Sigmoid colon (tissue), 4 donors: ENCODE data around the gene MAMDC2.
A peak's percentile ranks its signal among the peaks of the same experiment; 100 is the strongest.

ENCODE experiments used
- CTCF ChIP-seq, 4 experiments: fragments of 450-650 bp in 3 of 4; fragments of 200-600 bp in 1 of 4; IDR thresholded peaks; one replicate each; pipeline ENCODE4 v1.5.1; 2016 to 2019; ENCODE audit warnings: antibody characterized with exemption in 4 of 4, mild to moderate bottlenecking in 3 of 4, moderate library complexity in 2 of 4
- EP300 ChIP-seq, 4 donors: sonication (generic); formaldehyde crosslinking; IDR thresholded peaks; one replicate each; pipeline ENCODE4 v1.6.1; 2017; ENCODE audit warnings: antibody characterized with exemption in 4 of 4

DNA sequence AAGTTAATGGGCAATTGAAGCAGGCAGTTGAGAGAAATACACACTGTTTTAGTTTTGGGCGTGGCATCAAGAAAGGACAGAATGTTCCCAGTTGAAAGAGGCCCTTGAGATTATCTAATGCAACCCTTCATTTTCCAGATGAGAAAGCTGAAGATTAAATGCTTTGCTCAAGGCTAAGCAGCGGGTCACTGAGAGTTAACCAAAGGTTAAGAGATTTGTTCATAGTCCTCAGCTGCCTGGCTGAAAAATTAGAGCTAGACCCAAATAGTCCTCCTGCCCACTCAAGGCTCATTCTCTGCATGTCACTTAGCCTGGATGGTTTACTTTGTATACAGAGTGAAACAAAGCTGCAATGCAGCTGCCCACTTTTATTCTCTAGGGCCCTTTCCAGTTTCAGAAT, 46.7 kb upstream of the MAMDC2 start:
- no peak for TF ChIP-seq CTCF (IDR thresholded peaks at IDR 0.05)
- peak in 2 of 4 donors; percentile 15 to 42 for TF ChIP-seq EP300 (IDR thresholded peaks at IDR 0.05)
